ENCODE data around the gene MUC20.
A peak's percentile ranks its signal among the peaks of the same experiment; 100 is the strongest.
"Not testable (repeated sequence)": the region's sequence is repeated elsewhere in the genome, so short reads cannot be mapped to it uniquely, and the experiment has no call there.

MUC20 gene

GRCh38 chr3:195731356-195731905 lies 10.7 kb downstream of the MUC20 start:
- no peak for DNase-seq

- no peak for DNase-seq
These were observed 12.2 kb downstream of the MUC20 start for GRCh38 chr3:195732940-195733339.

GRCh38 chr3:195735036-195735695 lies 14.4 kb downstream of the MUC20 start:
- DNase-seq, result no peak

GRCh38 chr3:195736866-195737490 lies 16.2 kb downstream of the MUC20 start:
- DNase-seq, result no peak

- DNase-seq, result not testable (repeated sequence)
These were observed 17.0 kb downstream of the MUC20 start for GRCh38 chr3:195737782-195738181.

GRCh38 chr3:195738274-195739044 lies 17.7 kb downstream of the MUC20 start:
- no peak for DNase-seq

GRCh38 chr3:195739561-195740111 lies 18.9 kb downstream of the MUC20 start:
- no peak for DNase-seq

- DNase-seq, result no peak
These were observed 23.7 kb downstream of the MUC20 start for GRCh38 chr3:195744437-195744836.

GRCh38 chr3:195746346-195746745 lies 25.6 kb downstream of the MUC20 start:
- no peak for DNase-seq

GRCh38 chr3:195746751-195747150 lies 26.0 kb downstream of the MUC20 start:
- no peak for DNase-seq

GRCh38 chr3:195748661-195749060 lies 27.9 kb downstream of the MUC20 start:
- no peak for DNase-seq

- not testable (repeated sequence) for DNase-seq
These were observed 28.3 kb downstream of the MUC20 start for GRCh38 chr3:195749101-195749500.

GRCh38 chr3:195750797-195751520 lies 30.2 kb downstream of the MUC20 start:
- no peak for DNase-seq

- peak in 1 of 2 experiments; percentile 29 for DNase-seq
These were observed 30.8 kb downstream of the MUC20 start for GRCh38 chr3:195751560-195751959.

GRCh38 chr3:195752066-195752465 lies 31.3 kb downstream of the MUC20 start:
- DNase-seq, result no peak

GRCh38 chr3:195752546-195753331 lies 32.0 kb downstream of the MUC20 start:
- DNase-seq, result no peak

GRCh38 chr3:195753581-195753980 lies 32.8 kb downstream of the MUC20 start:
- no peak for DNase-seq

GRCh38 chr3:195754141-195754540 lies 33.4 kb downstream of the MUC20 start:
- no peak for DNase-seq

- DNase-seq, result no peak
These were observed 34.1 kb downstream of the MUC20 start for GRCh38 chr3:195754906-195755305.

- DNase-seq, result no peak
These were observed 34.6 kb downstream of the MUC20 start for GRCh38 chr3:195755391-195755790.

- no peak for DNase-seq
These were observed 35.3 kb downstream of the MUC20 start for GRCh38 chr3:195755791-195756676.
